ENCODE measurements around the gene RAMP1. TPM values are rescaled to one million over a fixed set of nuclear protein-coding genes. Genes with fewer than 3 reads are reported as not detected.

The RAMP1 gene
- total and polyA plus RNA-seq, 4 donors, result 3.1 to 129 (median 23.5) TPM

GRCh38 chr2:237924164-237924534, 64.7 kb downstream of the RAMP1 start:
- WGBS, result 96% methylated on average over 14 of the region's 14 CpGs
- no peaks in the 10 kb centered on the region for H3K27me3 ChIP-seq (ENCODE audit: control insufficient read depth in 4 of 4, insufficient read depth in 4 of 4, low read length in 3 of 4)
- H3K4me1 ChIP-seq (ENCODE audit: control insufficient read depth in 4 of 4, insufficient read depth in 4 of 4, low read length in 3 of 4), result peaks cover 0 to 2% (median 0%) of the 10 kb centered on the region in 4 donors
- DNase-seq (ENCODE audit: low spot score), result no peak
- no peak overlapping the region for H3K9ac ChIP-seq (ENCODE audit: low read depth in 1 of 2, low read length in 2 of 2)
- TF ChIP-seq YY1 (IDR thresholded peaks at IDR 0.05), result no peak
- TF ChIP-seq, protein P1, sequence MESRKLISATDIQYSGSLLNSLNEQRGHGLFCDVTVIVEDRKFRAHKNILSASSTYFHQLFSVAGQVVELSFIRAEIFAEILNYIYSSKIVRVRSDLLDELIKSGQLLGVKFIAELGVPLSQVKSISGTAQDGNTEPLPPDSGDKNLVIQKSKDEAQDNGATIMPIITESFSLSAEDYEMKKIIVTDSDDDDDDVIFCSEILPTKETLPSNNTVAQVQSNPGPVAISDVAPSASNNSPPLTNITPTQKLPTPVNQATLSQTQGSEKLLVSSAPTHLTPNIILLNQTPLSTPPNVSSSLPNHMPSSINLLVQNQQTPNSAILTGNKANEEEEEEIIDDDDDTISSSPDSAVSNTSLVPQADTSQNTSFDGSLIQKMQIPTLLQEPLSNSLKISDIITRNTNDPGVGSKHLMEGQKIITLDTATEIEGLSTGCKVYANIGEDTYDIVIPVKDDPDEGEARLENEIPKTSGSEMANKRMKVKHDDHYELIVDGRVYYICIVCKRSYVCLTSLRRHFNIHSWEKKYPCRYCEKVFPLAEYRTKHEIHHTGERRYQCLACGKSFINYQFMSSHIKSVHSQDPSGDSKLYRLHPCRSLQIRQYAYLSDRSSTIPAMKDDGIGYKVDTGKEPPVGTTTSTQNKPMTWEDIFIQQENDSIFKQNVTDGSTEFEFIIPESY (IDR thresholded peaks at IDR 0.05), result no peak
- TF ChIP-seq CTCF (IDR thresholded peaks at IDR 0.05; ENCODE audit: low read depth, low read length, missing input control), result no peak
- no peak for TF ChIP-seq EGR1 (IDR thresholded peaks at IDR 0.05; ENCODE audit: low read depth in 2 of 2)
- TF ChIP-seq NR2F2 (IDR thresholded peaks at IDR 0.05), result no peak
- TF ChIP-seq HNF4A (conservative IDR thresholded peaks at IDR 0.05), result no peak
- TF ChIP-seq GABPA (IDR thresholded peaks at IDR 0.05 in 1 of 2, conservative IDR thresholded peaks at IDR 0.05 in 1 of 2), result no peak
- no peak for TF ChIP-seq JUND (IDR thresholded peaks at IDR 0.05)
- no peak for TF ChIP-seq SP1 (IDR thresholded peaks at IDR 0.05)
- TF ChIP-seq, protein P2, sequence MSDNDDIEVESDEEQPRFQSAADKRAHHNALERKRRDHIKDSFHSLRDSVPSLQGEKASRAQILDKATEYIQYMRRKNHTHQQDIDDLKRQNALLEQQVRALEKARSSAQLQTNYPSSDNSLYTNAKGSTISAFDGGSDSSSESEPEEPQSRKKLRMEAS (IDR thresholded peaks at IDR 0.05), result no peak
- TF ChIP-seq FOXA2 (IDR thresholded peaks at IDR 0.05), result no peak
- TF ChIP-seq RXRA (IDR thresholded peaks at IDR 0.05), result no peak
- no peak for TF ChIP-seq FOXA1 (IDR thresholded peaks at IDR 0.05)
- no peak for TF ChIP-seq TAF1 (conservative IDR thresholded peaks at IDR 0.05)
- TF ChIP-seq RAD21 (IDR thresholded peaks at IDR 0.05), result no peak
- TF ChIP-seq ATF3 (IDR thresholded peaks at IDR 0.05), result no peak
- TF ChIP-seq, protein P3, sequence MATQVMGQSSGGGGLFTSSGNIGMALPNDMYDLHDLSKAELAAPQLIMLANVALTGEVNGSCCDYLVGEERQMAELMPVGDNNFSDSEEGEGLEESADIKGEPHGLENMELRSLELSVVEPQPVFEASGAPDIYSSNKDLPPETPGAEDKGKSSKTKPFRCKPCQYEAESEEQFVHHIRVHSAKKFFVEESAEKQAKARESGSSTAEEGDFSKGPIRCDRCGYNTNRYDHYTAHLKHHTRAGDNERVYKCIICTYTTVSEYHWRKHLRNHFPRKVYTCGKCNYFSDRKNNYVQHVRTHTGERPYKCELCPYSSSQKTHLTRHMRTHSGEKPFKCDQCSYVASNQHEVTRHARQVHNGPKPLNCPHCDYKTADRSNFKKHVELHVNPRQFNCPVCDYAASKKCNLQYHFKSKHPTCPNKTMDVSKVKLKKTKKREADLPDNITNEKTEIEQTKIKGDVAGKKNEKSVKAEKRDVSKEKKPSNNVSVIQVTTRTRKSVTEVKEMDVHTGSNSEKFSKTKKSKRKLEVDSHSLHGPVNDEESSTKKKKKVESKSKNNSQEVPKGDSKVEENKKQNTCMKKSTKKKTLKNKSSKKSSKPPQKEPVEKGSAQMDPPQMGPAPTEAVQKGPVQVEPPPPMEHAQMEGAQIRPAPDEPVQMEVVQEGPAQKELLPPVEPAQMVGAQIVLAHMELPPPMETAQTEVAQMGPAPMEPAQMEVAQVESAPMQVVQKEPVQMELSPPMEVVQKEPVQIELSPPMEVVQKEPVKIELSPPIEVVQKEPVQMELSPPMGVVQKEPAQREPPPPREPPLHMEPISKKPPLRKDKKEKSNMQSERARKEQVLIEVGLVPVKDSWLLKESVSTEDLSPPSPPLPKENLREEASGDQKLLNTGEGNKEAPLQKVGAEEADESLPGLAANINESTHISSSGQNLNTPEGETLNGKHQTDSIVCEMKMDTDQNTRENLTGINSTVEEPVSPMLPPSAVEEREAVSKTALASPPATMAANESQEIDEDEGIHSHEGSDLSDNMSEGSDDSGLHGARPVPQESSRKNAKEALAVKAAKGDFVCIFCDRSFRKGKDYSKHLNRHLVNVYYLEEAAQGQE (IDR thresholded peaks at IDR 0.05), result no peak
- H3K4me3 ChIP-seq (ENCODE audit: low read depth in 1 of 3, low read length in 3 of 3), result no peak overlapping the region
- H3K9me3 ChIP-seq (ENCODE audit: control insufficient read depth in 4 of 4, low read length in 3 of 4), result no peaks in the 10 kb centered on the region
- no peak overlapping the region for H3K27ac ChIP-seq (ENCODE audit: low read depth in 1 of 2, low read length in 2 of 2)
- no peaks in the 10 kb centered on the region for H3K36me3 ChIP-seq (ENCODE audit: control insufficient read depth in 4 of 4, insufficient read depth in 3 of 4, low read depth in 1 of 4, low read length in 3 of 4)

Data from liver (tissue), 9 donors.